IMR-90 (cell line): Measurements from ENCODE around the gene DLX1. TPM values are rescaled to one million over a fixed set of nuclear protein-coding genes. Genes with fewer than 3 reads are reported as not detected.

Experiments
- ATAC-seq: fragments of 200-7000 bp; cut with Tn5 transposase; 2 replicates; pipeline ENCODE4 v1.9.1; 2020; ENCODE audit warnings: low read depth, mild to moderate bottlenecking, moderate library complexity
- BruUV-seq: library from RNA; stranded (reverse); fragments of 400-500 nt; replicated peaks from 2 replicates; lab custom pipeline; 2021; lab: Mats Ljungman, UMichigan
- CTCF ChIA-PET: fragments of 300-600 bp; formaldehyde crosslinking; extraction: SDS; loops from one replicate; lab custom pipeline; 2021; ENCODE audit warnings: antibody characterized with exemption; lab: Yijun Ruan, JAX
- POLR2A ChIA-PET: fragments of 300-600 bp; sonication (Branson Sonifier 250); formaldehyde crosslinking; loops from one replicate; lab custom pipeline; 2022; ENCODE audit warnings: antibody characterized with exemption; ENCODE audit not compliant: unreplicated experiment; lab: Charles Lee
- DNase-seq: peaks from one replicate; pipeline ENCODE4 v3.0.0; 2013
- H2AFZ ChIP-seq: replicated peaks from 2 replicates; pipeline ENCODE3; 2013; ENCODE audit warnings: low read length, mild to moderate bottlenecking; ENCODE audit not compliant: poor library complexity
- H2AK5ac ChIP-seq: 2 replicates; pipeline ENCODE4 v1.6.1; 2013; ENCODE audit warnings: low read depth, low read length, inconsistent platforms
- H2AK9ac ChIP-seq: replicated peaks from 2 replicates; pipeline ENCODE3; 2013; ENCODE audit warnings: mild to moderate bottlenecking, low read depth, low read length, moderate library complexity; ENCODE audit not compliant: poor library complexity
- H2BK120ac ChIP-seq: 2 replicates; pipeline ENCODE4 v1.6.1; 2013; ENCODE audit warnings: low read depth, low read length, inconsistent platforms
- H2BK15ac ChIP-seq: 3 replicates; pipeline ENCODE4 v1.6.1; 2013; ENCODE audit warnings: low read depth, low read length, inconsistent platforms
- H2BK20ac ChIP-seq: 2 replicates; pipeline ENCODE4 v1.6.1; 2013; ENCODE audit warnings: low read depth, mild to moderate bottlenecking, inconsistent platforms, low read length, moderate library complexity
- H2BK5ac ChIP-seq: 2 replicates; pipeline ENCODE4 v1.6.1; 2013; ENCODE audit warnings: mild to moderate bottlenecking, low read depth, low read length, inconsistent platforms; ENCODE audit not compliant: poor library complexity, severe bottlenecking
- H3K14ac ChIP-seq: replicated peaks from 2 replicates; pipeline ENCODE4 v1.6.1; 2013; ENCODE audit warnings: low read depth, low read length, inconsistent platforms
- H3K18ac ChIP-seq: 2 replicates; pipeline ENCODE4 v1.6.1; 2013; ENCODE audit warnings: low read depth, low read length, control low read depth
- H3K23ac ChIP-seq: 2 replicates; pipeline ENCODE4 v1.6.1; 2013; ENCODE audit warnings: low read depth, low read length, inconsistent platforms
- H3K27ac ChIP-seq: 2 replicates; pipeline ENCODE4 v1.5.1; 2013; ENCODE audit warnings: mild to moderate bottlenecking, control low read depth, low read length; ENCODE audit not compliant: insufficient read depth
- H3K27me3 ChIP-seq: 2 replicates; pipeline ENCODE4 v1.6.1; 2013; ENCODE audit warnings: low read length; ENCODE audit not compliant: control insufficient read depth, insufficient read depth
- H3K36me3 ChIP-seq: 2 replicates; pipeline ENCODE4 v1.6.1; 2013; ENCODE audit warnings: low read length, mixed read lengths; ENCODE audit not compliant: control insufficient read depth, insufficient read depth
- H3K4ac ChIP-seq: 2 replicates; pipeline ENCODE4 v1.6.1; 2013; ENCODE audit warnings: low read depth, low read length, inconsistent platforms
- H3K4me1 ChIP-seq: 2 replicates; pipeline ENCODE4 v1.6.1; 2013; ENCODE audit warnings: low read length, mixed read lengths; ENCODE audit not compliant: control insufficient read depth, insufficient read depth
- H3K4me2 ChIP-seq: 2 replicates; pipeline ENCODE4 v1.6.1; 2013; ENCODE audit warnings: low read depth, mild to moderate bottlenecking, control low read depth, low read length, moderate library complexity
- H3K4me3 ChIP-seq: 2 replicates; pipeline ENCODE4 v1.5.1; 2013; ENCODE audit warnings: low read depth, mild to moderate bottlenecking, control low read depth, low read length, moderate library complexity; ENCODE audit not compliant: insufficient read depth
- H3K56ac ChIP-seq: 2 replicates; pipeline ENCODE4 v1.6.1; 2013; ENCODE audit warnings: low read length, inconsistent platforms; ENCODE audit not compliant: insufficient read depth; ENCODE audit errors: extremely low read depth
- H3K79me1 ChIP-seq, 2 experiments: 2 replicates each; pipeline ENCODE4 v1.6.1; 2013; ENCODE audit warnings: low read length in 2 of 2, inconsistent platforms in 1 of 2, low read depth in 1 of 2
- H3K9ac ChIP-seq: 2 replicates; pipeline ENCODE4 v1.6.1; 2013; ENCODE audit warnings: low read depth, low read length, control low read depth
- H3K9me1 ChIP-seq: 2 replicates; pipeline ENCODE4 v1.6.1; 2013; ENCODE audit warnings: low read length, inconsistent platforms; ENCODE audit not compliant: insufficient read depth
- H3K9me3 ChIP-seq: 2 replicates; pipeline ENCODE4 v1.6.1; 2013; ENCODE audit warnings: low read length; ENCODE audit not compliant: control insufficient read depth, insufficient read depth
- H4K20me1 ChIP-seq: 2 replicates; pipeline ENCODE4 v1.6.1; 2013; ENCODE audit warnings: low read length, inconsistent platforms; ENCODE audit not compliant: insufficient read depth
- H4K5ac ChIP-seq: 2 replicates; pipeline ENCODE4 v1.6.1; 2013; ENCODE audit warnings: mild to moderate bottlenecking, low read depth, low read length, control low read depth
- H4K8ac ChIP-seq, 2 experiments: 2 replicates each; pipeline ENCODE4 v1.6.1; 2013; ENCODE audit warnings: low read depth in 2 of 2, low read length in 2 of 2, control low read depth in 1 of 2, inconsistent platforms in 1 of 2
- H4K91ac ChIP-seq: 2 replicates; pipeline ENCODE4 v1.6.1; 2013; ENCODE audit warnings: low read depth, low read length, inconsistent platforms; ENCODE audit not compliant: insufficient read depth
- BHLHE40 ChIP-seq: fragments of 150-350 bp; IDR thresholded peaks from 2 replicates; pipeline ENCODE4 v1.6.1; 2016; ENCODE audit warnings: mild to moderate bottlenecking, low read depth, low read length
- CEBPB ChIP-seq: IDR thresholded peaks from 2 replicates; pipeline ENCODE4 v1.6.1; 2012; ENCODE audit warnings: low read depth, low read length, improper control_type of control experiment
- CHD1 ChIP-seq: IDR thresholded peaks from 2 replicates; pipeline ENCODE4 v1.6.1; 2012; ENCODE audit warnings: low read depth, low read length, improper control_type of control experiment
- CTCF ChIP-seq: conservative IDR thresholded peaks from 2 replicates; pipeline ENCODE4 v1.5.1; 2012; ENCODE audit warnings: mild to moderate bottlenecking, low read depth, low read length, improper control_type of control experiment
- ELK1 ChIP-seq: fragments of 150-350 bp; IDR thresholded peaks from 2 replicates; pipeline ENCODE4 v1.6.1; 2016; ENCODE audit warnings: low read depth, mild to moderate bottlenecking, low read length, moderate library complexity, borderline replicate concordance
- FOS ChIP-seq: fragments of 150-350 bp; IDR thresholded peaks from 2 replicates; pipeline ENCODE4 v1.6.1; 2016; ENCODE audit warnings: low read depth, low read length
- MAFK ChIP-seq: IDR thresholded peaks from 2 replicates; pipeline ENCODE4 v1.6.1; 2012; ENCODE audit warnings: low read depth, low read length, improper control_type of control experiment
- MAZ ChIP-seq: IDR thresholded peaks from 2 replicates; pipeline ENCODE4 v1.6.1; 2012; ENCODE audit warnings: low read depth, mild to moderate bottlenecking, low read length, improper control_type of control experiment, moderate library complexity, borderline replicate concordance
- MXI1 ChIP-seq: IDR thresholded peaks from 2 replicates; pipeline ENCODE4 v1.6.1; 2012; ENCODE audit warnings: low read depth, mild to moderate bottlenecking, low read length, moderate library complexity, borderline replicate concordance
- RAD21 ChIP-seq: IDR thresholded peaks from 2 replicates; pipeline ENCODE4 v1.6.1; 2012; ENCODE audit warnings: low read length, improper control_type of control experiment
- RCOR1 ChIP-seq: IDR thresholded peaks from 2 replicates; pipeline ENCODE4 v1.6.1; 2012; ENCODE audit warnings: mild to moderate bottlenecking, low read length, improper control_type of control experiment; ENCODE audit not compliant: insufficient replicate concordance
- RFX5 ChIP-seq: IDR thresholded peaks from 2 replicates; pipeline ENCODE4 v1.8.0; 2012; ENCODE audit warnings: low read depth, mild to moderate bottlenecking, low read length, moderate library complexity
- USF2 ChIP-seq: fragments of 150-350 bp; IDR thresholded peaks from 2 replicates; pipeline ENCODE4 v1.6.1; 2017; ENCODE audit warnings: mild to moderate bottlenecking, antibody characterized with exemption, low read length, low read depth
- WGBS, 2 experiments: methylation state at CpG; one replicate each; pipeline versions ENCODE4 v1.1.5 to v1.1.7; 2013; ENCODE audit warnings: missing lambda C conversion rate in 2 of 2; ENCODE audit not compliant: insufficient read length in 1 of 2; ENCODE audit errors: extremely low coverage in 2 of 2; 5-methylcytosine and 5-hydroxymethylcytosine counted together
- dilution Hi-C: fragments of 300-500 bp; cut with HindIII; formaldehyde crosslinking; loops from one replicate; pipeline ENCODE4 v1.14.3; 2018; ENCODE audit warnings: low sequenced_read_pairs; ENCODE audit not compliant: unreplicated experiment
- in situ Hi-C: fragments of 300-500 bp; cut with MboI; formaldehyde crosslinking; loops from 3 replicates; pipeline ENCODE4 v1.14.3; 2019; ENCODE audit warnings: low sequenced_read_pairs, inconsistent platforms, mixed read lengths
- intact Hi-C: fragments of 100-400 bp; cut with micrococcal nuclease; formaldehyde crosslinking; loops from 2 replicates; pipeline ENCODE4 v1.10.0; 2022
- polyA plus RNA-seq, 3 experiments: library from polyadenylated mRNA; depleted of rRNA; stranded (reverse); fragments of >200 nt; gene quantifications; 2 replicates each; pipeline ENCODE4 v1.2.3, GENCODE V29; 2012; ENCODE audit warnings: low replicate concordance in 1 of 3
- total RNA-seq: library from RNA; depleted of rRNA; stranded (reverse); fragments of >200 nt; gene quantifications from 2 replicates; pipeline ENCODE4 v1.2.3, GENCODE V29; 2012

DLX1 gene
- total and polyA plus RNA-seq, 2 of the 4 experiments (the other 2 are of a cell fraction): 0.36 to 2.2 TPM

GRCh38 chr2:172083628-172084394 lies 1.5 kb upstream of the DLX1 start:
- H3K27me3 ChIP-seq: peaks cover 75% of the 10 kb centered on the region
- no TSS peak for BruUV-seq
- DNase-seq (no peak), ATAC-seq (no peak)
- no peak overlapping the region for H2BK15ac ChIP-seq
- H3K9me3 ChIP-seq: peaks cover 16% of the 10 kb centered on the region
- peak overlapping the region; percentile 72; the same call in 1 of the 2 replicates for H3K23ac ChIP-seq
- no peaks in the 10 kb centered on the region for H3K79me1 ChIP-seq
- no peak overlapping the region for H3K18ac ChIP-seq
- H3K4me2 ChIP-seq: no peak overlapping the region; the same call in 1 of the 2 replicates
- H3K9me1 ChIP-seq: no peaks in the 10 kb centered on the region
- no peak overlapping the region for H2BK5ac ChIP-seq
- no peak overlapping the region for H3K4ac ChIP-seq
- no peak overlapping the region for H3K14ac ChIP-seq
- TF ChIP-seq ELK1: no peak
- no peak for TF ChIP-seq MAZ
- TF ChIP-seq USF2: no peak
- TF ChIP-seq MAFK: no peak
- no peak for TF ChIP-seq CHD1
- TF ChIP-seq FOS: no peak
- no peak for TF ChIP-seq CEBPB
- TF ChIP-seq BHLHE40: no peak
- no peak for TF ChIP-seq RCOR1
- no peak for TF ChIP-seq CTCF
- no peak for TF ChIP-seq RFX5
- TF ChIP-seq RAD21: no peak
- no peak for TF ChIP-seq MXI1
- H3K27ac ChIP-seq: no peak overlapping the region
- ChIA-PET POLR2A (no interaction called here), CTCF (no interaction called here)
- intact Hi-C loops: loop anchor here (5.0 kb wide), 1 partner anchor 47 kb away; no protein-coding TSS in a partner anchor
- H4K20me1 ChIP-seq: 0 out of 2 replicates have a peak, but pooled peaks cover 5% of the 10 kb centered on the region
- H3K4me3 ChIP-seq: peak overlapping the region; percentile 49; the same call in 1 of the 2 replicates
- H2AFZ ChIP-seq: peak overlapping the region; percentile 89
- dilution Hi-C loops: no loop called here
- H2AK5ac ChIP-seq: no peak overlapping the region; the same call in 1 of the 2 replicates
- WGBS, 2 experiments: 50% methylated on average over 4 of the region's 23 CpGs; no CpG with 5 or more reads in 1 of the 2 experiments
- H2AK9ac ChIP-seq: no peak overlapping the region
- no peak overlapping the region for H4K91ac ChIP-seq
- H4K5ac ChIP-seq: no peak overlapping the region
- H4K8ac ChIP-seq: 0 out of 4 replicates have a peak overlapping the region, but pooled peaks of 1 of the 2 experiments have one; percentile 13
- H3K56ac ChIP-seq: no peak overlapping the region
- H2BK20ac ChIP-seq: no peak overlapping the region
- H3K4me1 ChIP-seq: no peaks in the 10 kb centered on the region; the same call in 1 of the 2 replicates
- no peak overlapping the region for H2BK120ac ChIP-seq
- in situ Hi-C loops: no loop called here
- H3K36me3 ChIP-seq: no peaks in the 10 kb centered on the region
- no peak overlapping the region for H3K9ac ChIP-seq
